ENCODE results near the gene DNAJB9.

The DNAJB9 gene

DNA sequence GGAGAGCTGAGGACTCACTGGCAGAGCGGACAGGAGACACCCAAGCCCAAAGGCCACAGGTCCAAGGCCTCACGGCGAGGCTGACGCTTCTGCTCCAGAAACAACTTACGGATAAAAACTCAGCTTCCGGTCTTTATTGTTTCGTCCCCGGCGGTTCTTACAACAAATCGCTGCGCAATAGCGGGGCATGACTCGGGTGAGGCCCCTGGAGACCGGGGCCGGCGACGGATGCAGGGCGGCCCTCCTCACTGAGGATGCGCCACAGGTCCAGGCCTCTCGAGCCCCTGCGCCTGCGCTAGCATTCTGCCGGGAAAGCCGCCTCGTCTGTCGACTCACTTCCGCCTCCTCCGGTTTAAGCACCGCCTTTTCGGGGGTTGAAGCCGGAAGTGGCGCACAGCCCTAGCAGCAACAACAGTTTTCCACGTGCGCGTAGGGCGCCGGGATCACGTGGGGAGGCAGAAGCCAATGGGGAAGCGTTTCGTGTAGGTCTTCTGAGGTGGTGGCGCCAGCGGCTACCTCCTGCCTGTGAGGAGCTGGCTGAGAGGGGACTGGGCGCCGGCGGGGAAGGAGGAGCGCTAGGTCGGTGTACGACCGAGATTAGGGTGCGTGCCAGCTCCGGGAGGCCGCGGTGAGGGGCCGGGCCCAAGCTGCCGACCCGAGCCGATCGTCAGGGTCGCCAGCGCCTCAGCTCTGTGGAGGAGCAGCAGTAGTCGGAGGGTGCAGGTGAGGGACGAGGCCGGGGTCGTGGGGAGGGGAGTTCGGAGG is at the start of gene DNAJB9, which contains the start of gene THAP5:
DNAJB9 (plus strand) TSS at position 494 of the 765 bp plus-strand sequence. CDS start 1,853 bp downstream, outside the sequence.
THAP5 (minus strand) TSS at position 326 of the 765 bp plus-strand sequence; CDS start at position 189, 137 bp downstream.
- TF ChIP-seq EZH2 (IDR thresholded peaks at IDR 0.05; ENCODE audit: borderline replicate concordance, low read length) = no peak
- TF ChIP-seq, protein P1, sequence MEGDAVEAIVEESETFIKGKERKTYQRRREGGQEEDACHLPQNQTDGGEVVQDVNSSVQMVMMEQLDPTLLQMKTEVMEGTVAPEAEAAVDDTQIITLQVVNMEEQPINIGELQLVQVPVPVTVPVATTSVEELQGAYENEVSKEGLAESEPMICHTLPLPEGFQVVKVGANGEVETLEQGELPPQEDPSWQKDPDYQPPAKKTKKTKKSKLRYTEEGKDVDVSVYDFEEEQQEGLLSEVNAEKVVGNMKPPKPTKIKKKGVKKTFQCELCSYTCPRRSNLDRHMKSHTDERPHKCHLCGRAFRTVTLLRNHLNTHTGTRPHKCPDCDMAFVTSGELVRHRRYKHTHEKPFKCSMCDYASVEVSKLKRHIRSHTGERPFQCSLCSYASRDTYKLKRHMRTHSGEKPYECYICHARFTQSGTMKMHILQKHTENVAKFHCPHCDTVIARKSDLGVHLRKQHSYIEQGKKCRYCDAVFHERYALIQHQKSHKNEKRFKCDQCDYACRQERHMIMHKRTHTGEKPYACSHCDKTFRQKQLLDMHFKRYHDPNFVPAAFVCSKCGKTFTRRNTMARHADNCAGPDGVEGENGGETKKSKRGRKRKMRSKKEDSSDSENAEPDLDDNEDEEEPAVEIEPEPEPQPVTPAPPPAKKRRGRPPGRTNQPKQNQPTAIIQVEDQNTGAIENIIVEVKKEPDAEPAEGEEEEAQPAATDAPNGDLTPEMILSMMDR (IDR thresholded peaks at IDR 0.05; ENCODE audit: low read length) = no peak
- H3K27me3 ChIP-seq (ENCODE audit: insufficient read depth, low read length) = no peaks in the 10 kb centered on the region
- H3K4me3 ChIP-seq (ENCODE audit: low read depth, low read length, poor library complexity, severe bottlenecking) = peak within 1 kb of the TSS; percentile 75
- H3K9me3 ChIP-seq (ENCODE audit: low read length) = no peaks in the 10 kb centered on the region
- H4K20me1 ChIP-seq (ENCODE audit: insufficient read depth, low read length) = no peaks in the 10 kb centered on the region
- H3F3A ChIP-seq (ENCODE audit: insufficient read depth, low read length) = no peaks in the 10 kb centered on the region
- H3K4me2 ChIP-seq (ENCODE audit: low read length) = peak within 1 kb of the TSS; percentile 96
- H3K9me2 ChIP-seq (ENCODE audit: low read depth, low read length) = no peaks in the 10 kb centered on the region
- H3K27ac ChIP-seq (ENCODE audit: low read depth, low read length, poor library complexity, severe bottlenecking) = peak within 1 kb of the TSS; percentile 91
- H3K4me1 ChIP-seq (ENCODE audit: insufficient read depth, low read length, severe bottlenecking) = peaks cover 48% of the 10 kb centered on the region
- H3K9ac ChIP-seq (ENCODE audit: low read length) = peak within 1 kb of the TSS; percentile 88
- H3K79me2 ChIP-seq (ENCODE audit: insufficient read depth, low read length) = peaks cover 62% of the 10 kb centered on the region
- no peak within 1 kb of the TSS for H2AFZ ChIP-seq (ENCODE audit: low read length)
- peaks cover 68% of the 10 kb centered on the region for H3K36me3 ChIP-seq (ENCODE audit: insufficient read depth, low read length)

DNA sequence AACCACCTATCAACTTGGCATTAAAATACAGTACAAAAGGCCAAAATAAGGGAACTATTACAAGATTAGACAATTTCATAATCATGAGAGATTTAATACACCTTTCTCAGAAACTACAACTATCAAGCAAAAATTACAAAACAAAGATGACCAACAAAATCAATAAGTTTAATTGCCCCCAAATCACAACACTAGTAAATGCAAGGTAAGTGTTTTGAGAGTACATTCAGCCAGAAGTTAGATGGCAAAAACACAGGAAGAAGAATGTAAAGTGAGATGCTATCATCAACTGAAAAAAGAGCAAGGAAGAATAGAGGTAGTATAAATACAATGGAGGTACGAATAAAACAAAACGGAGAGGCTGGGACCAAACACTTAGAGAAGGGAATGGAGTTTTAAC is 46.9 kb upstream of the DNAJB9 start:
- H3K4me1 ChIP-seq (ENCODE audit: insufficient read depth, low read length, severe bottlenecking) = peaks cover 55% of the 10 kb centered on the region
- H3K9me2 ChIP-seq (ENCODE audit: low read depth, low read length) = no peaks in the 10 kb centered on the region
- peak overlapping the region; percentile 92 for H3K9ac ChIP-seq (ENCODE audit: low read length)
- TF ChIP-seq, protein P1 (IDR thresholded peaks at IDR 0.05; ENCODE audit: low read length) = no peak
- TF ChIP-seq EZH2 (IDR thresholded peaks at IDR 0.05; ENCODE audit: borderline replicate concordance, low read length) = no peak
- H3K27ac ChIP-seq (ENCODE audit: low read depth, low read length, poor library complexity, severe bottlenecking) = peak overlapping the region; percentile 86
- peaks cover 24% of the 10 kb centered on the region for H3K36me3 ChIP-seq (ENCODE audit: insufficient read depth, low read length)
- no peaks in the 10 kb centered on the region for H4K20me1 ChIP-seq (ENCODE audit: insufficient read depth, low read length)
- peak overlapping the region; percentile 94 for H3K4me3 ChIP-seq (ENCODE audit: low read depth, low read length, poor library complexity, severe bottlenecking)
- peaks cover 75% of the 10 kb centered on the region for H3K79me2 ChIP-seq (ENCODE audit: insufficient read depth, low read length)
- H3K4me2 ChIP-seq (ENCODE audit: low read length) = peak overlapping the region; percentile 98
- H2AFZ ChIP-seq (ENCODE audit: low read length) = no peak overlapping the region
- H3K27me3 ChIP-seq (ENCODE audit: insufficient read depth, low read length) = no peaks in the 10 kb centered on the region
- H3K9me3 ChIP-seq (ENCODE audit: low read length) = 0 out of 2 replicates have a peak, but pooled peaks cover 3% of the 10 kb centered on the region
- H3F3A ChIP-seq (ENCODE audit: insufficient read depth, low read length) = no peaks in the 10 kb centered on the region

DNA sequence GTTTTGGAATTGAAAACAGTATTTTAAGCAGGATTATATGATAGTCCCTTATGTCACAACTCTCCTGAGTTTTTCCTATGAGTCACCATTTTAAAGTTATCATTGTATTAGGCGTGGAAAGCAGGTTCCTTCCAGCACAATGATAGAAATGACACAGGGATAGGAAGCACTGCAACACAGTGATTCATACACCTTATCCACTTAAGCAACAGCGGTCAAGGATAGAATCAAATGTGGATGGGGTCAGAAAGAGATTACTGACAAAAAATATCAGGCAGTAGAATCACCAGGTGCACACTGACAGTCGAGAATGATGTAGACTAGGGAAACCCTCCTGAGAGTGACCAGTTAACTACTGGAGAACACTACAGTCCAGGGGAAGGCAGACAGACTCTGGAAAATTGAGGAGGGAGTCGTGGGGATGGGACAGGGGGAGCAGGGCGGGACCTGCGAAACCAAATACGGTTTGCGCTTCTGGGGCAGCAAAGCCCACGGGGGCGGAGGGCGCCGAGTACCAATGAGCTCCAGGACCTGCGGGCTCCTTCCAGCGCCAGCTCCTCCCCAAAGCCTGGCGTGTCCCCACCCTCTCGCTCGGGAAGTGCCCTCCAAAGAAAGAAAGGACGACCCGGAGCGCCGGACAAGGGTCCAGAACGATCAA is 44.2 kb upstream of the DNAJB9 start:
- no peak for TF ChIP-seq EZH2 (IDR thresholded peaks at IDR 0.05; ENCODE audit: borderline replicate concordance, low read length)
- TF ChIP-seq, protein P1 (IDR thresholded peaks at IDR 0.05; ENCODE audit: low read length) = no peak
- Histone ChIP-seq H2AFZ (ENCODE audit: low read length) (no peak overlapping the region), H3K27ac (ENCODE audit: low read depth, low read length, poor library complexity, severe bottlenecking) (peak overlapping the region; percentile 86), H3K9me2 (ENCODE audit: low read depth, low read length) (no peaks in the 10 kb centered on the region), H3K9ac (ENCODE audit: low read length) (peak overlapping the region; percentile 92), H3K9me3 (ENCODE audit: low read length) (no peaks in the 10 kb centered on the region), H3K4me2 (ENCODE audit: low read length) (peak overlapping the region; percentile 98), H3K27me3 (ENCODE audit: insufficient read depth, low read length) (no peaks in the 10 kb centered on the region), H3K36me3 (ENCODE audit: insufficient read depth, low read length) (no peaks in the 10 kb centered on the region), H3K79me2 (ENCODE audit: insufficient read depth, low read length) (peaks cover 50% of the 10 kb centered on the region), H3F3A (ENCODE audit: insufficient read depth, low read length) (no peaks in the 10 kb centered on the region), H4K20me1 (ENCODE audit: insufficient read depth, low read length) (no peaks in the 10 kb centered on the region), H3K4me3 (ENCODE audit: low read depth, low read length, poor library complexity, severe bottlenecking) (peak overlapping the region; percentile 94), H3K4me1 (ENCODE audit: insufficient read depth, low read length, severe bottlenecking) (peaks cover 55% of the 10 kb centered on the region)
